HepG2 (cell line): Measurements from ENCODE around the gene SLC45A1. TPM values are rescaled to one million over a fixed set of nuclear protein-coding genes. Genes with fewer than 3 reads are reported as not detected.

Experiments used
- ATAC-seq: fragments of 200-7000 bp; cut with Tn5 transposase; 3 replicates; pipeline ENCODE4 v1.9.1; 2020; ENCODE audit warnings: mild to moderate bottlenecking, moderate library complexity
- BruUV-seq: library from RNA; stranded (reverse); fragments of 400-500 nt; replicated peaks from 2 replicates; lab custom pipeline; 2021; lab: Mats Ljungman, UMichigan
- CTCF ChIA-PET: fragments of 300-600 bp; formaldehyde crosslinking; extraction: SDS; loops from one replicate; lab custom pipeline; 2021; ENCODE audit warnings: low total read pairs, inconsistent platforms, low intra/inter-chr PET ratio; lab: Yijun Ruan, JAX
- POLR2A ChIA-PET: fragments of 350-600 bp; sonication (Branson Sonifier 250); formaldehyde crosslinking; loops from one replicate; lab custom pipeline; 2020; ENCODE audit warnings: antibody characterized with exemption, inconsistent platforms; lab: Yijun Ruan, JAX
- DNase-seq: peaks from one replicate; pipeline ENCODE4 v3.0.0-alpha.2; 2015; ENCODE audit warnings: low spot score
- FAIRE-seq: peaks from 3 replicates; lab custom pipeline; 2011; peaks lifted over from hg19 to GRCh38; lab: Jason Lieb, UNC
- H2AFZ ChIP-seq: one replicate; pipeline ENCODE4 v1.6.1; 2011; ENCODE audit warnings: low read length, inconsistent platforms
- H3K27ac ChIP-seq: fragments of 300-600 bp; 3 replicates; pipeline ENCODE4 v1.8.0; 2011; ENCODE audit warnings: mixed run types, mild to moderate bottlenecking, mixed read lengths, low read length, inconsistent platforms; ENCODE audit not compliant: insufficient read depth; ENCODE audit errors: extremely low read length
- H3K27me3 ChIP-seq, 2 experiments: fragments of 200-600 bp in 1 of 2; 2 replicates in 1 of 2; 3 replicates in 1 of 2; pipeline versions ENCODE4 v1.6.0 to v1.8.0; 2011; ENCODE audit warnings: low read length in 2 of 2, mild to moderate bottlenecking in 2 of 2, moderate library complexity in 2 of 2, inconsistent platforms in 1 of 2; ENCODE audit not compliant: insufficient read depth in 2 of 2, control insufficient read depth in 1 of 2
- H3K36me3 ChIP-seq, 2 experiments: fragments of 200-600 bp in 1 of 2; replicated peaks in 1 of 2; 2 replicates in 1 of 2; 3 replicates in 1 of 2; pipeline versions ENCODE4 v1.5.1 to v1.8.0; 2011; ENCODE audit warnings: low read length in 2 of 2, inconsistent platforms in 1 of 2; ENCODE audit not compliant: insufficient read depth in 2 of 2, control insufficient read depth in 1 of 2
- H3K4me1 ChIP-seq: 2 replicates; pipeline ENCODE4 v1.5.1; 2012; ENCODE audit warnings: low read length, inconsistent platforms; ENCODE audit not compliant: insufficient read depth
- H3K4me2 ChIP-seq: 2 replicates; pipeline ENCODE4 v1.6.0; 2011; ENCODE audit warnings: low read depth, low read length, inconsistent platforms
- H3K4me3 ChIP-seq, 3 experiments: fragments of 200-600 bp in 1 of 3; sonication (generic), shearing (Covaris generic) in 1 of 3; replicated peaks in 1 of 3; 2 replicates each; pipeline ENCODE4 v1.5.1; 2011 to 2016; ENCODE audit warnings: low read length in 3 of 3, inconsistent platforms in 2 of 3, low read depth in 2 of 3, mild to moderate bottlenecking in 2 of 3, control low read depth in 1 of 3, mixed read lengths in 1 of 3; ENCODE audit not compliant: insufficient read depth in 1 of 3
- H3K79me2 ChIP-seq: one replicate; pipeline ENCODE4 v1.6.1; 2011; ENCODE audit warnings: low read length, inconsistent platforms; ENCODE audit not compliant: insufficient read depth
- H3K9ac ChIP-seq: 2 replicates; pipeline ENCODE4 v1.6.0; 2011; ENCODE audit warnings: mild to moderate bottlenecking, low read depth, low read length, inconsistent platforms; ENCODE audit not compliant: insufficient read depth
- H3K9me3 ChIP-seq: 2 replicates; pipeline ENCODE4 v1.5.1; 2012; ENCODE audit warnings: mild to moderate bottlenecking, low read length
- H4K20me1 ChIP-seq: 2 replicates; pipeline ENCODE4 v1.6.0; 2011; ENCODE audit warnings: inconsistent platforms, mild to moderate bottlenecking, low read length, moderate library complexity; ENCODE audit not compliant: insufficient read depth
- ONECUT2 ChIP-seq: sonication (generic); formaldehyde crosslinking; IDR thresholded peaks from 2 replicates; pipeline ENCODE4 v1.4.0; 2020; ENCODE audit warnings: missing genetic modification reagents
- RNF2 ChIP-seq: fragments of 450-650 bp; conservative IDR thresholded peaks from 2 replicates; pipeline ENCODE4 v1.6.1; 2016; ENCODE audit warnings: low read depth
- SIN3A ChIP-seq: IDR thresholded peaks from 2 replicates; pipeline ENCODE4 v1.6.1; 2011; ENCODE audit warnings: low read depth, mild to moderate bottlenecking, control low read depth, low read length, borderline replicate concordance
- TARDBP ChIP-seq: sonication (generic); formaldehyde crosslinking; IDR thresholded peaks from 2 replicates; pipeline ENCODE4 v1.8.0; 2022; ENCODE audit warnings: mild to moderate bottlenecking, missing genetic modification reagents
- ZBTB8A ChIP-seq: sonication (generic); formaldehyde crosslinking; IDR thresholded peaks from 2 replicates; pipeline ENCODE4 v1.4.0; 2020; ENCODE audit warnings: mild to moderate bottlenecking, low read depth, missing genetic modification reagents, borderline replicate concordance
- ZNF296 ChIP-seq: sonication (generic); formaldehyde crosslinking; conservative IDR thresholded peaks from 2 replicates; pipeline ENCODE4 v1.5.0; 2020; ENCODE audit warnings: mild to moderate bottlenecking, missing genetic modification reagents
- ZNF674 ChIP-seq: sonication (generic); formaldehyde crosslinking; IDR thresholded peaks from 2 replicates; pipeline ENCODE4 v1.5.0; 2020; ENCODE audit warnings: low read depth, mild to moderate bottlenecking, missing genetic modification reagents
- ZNF7 ChIP-seq: IDR thresholded peaks from 2 replicates; pipeline ENCODE4 v1.6.1; 2016; ENCODE audit warnings: missing biosample characterization, missing genetic modification reagents
- WGBS: methylation state at CpG from one replicate; pipeline ENCODE4 v1.1.6; 2017; ENCODE audit warnings: low lambda C conversion rate; 5-methylcytosine and 5-hydroxymethylcytosine counted together
- in situ Hi-C: cut with HindIII; loops from 2 replicates; pipeline ENCODE4 v1.10.0; 2017; ENCODE audit warnings: low pct_unique_long_range_greater_than_20kb; ENCODE audit not compliant: extremely low pct_ligation_motif_present
- intact Hi-C: fragments of 100-400 bp; cut with micrococcal nuclease; formaldehyde crosslinking; loops from one replicate; pipeline ENCODE4 v1.10.0; 2022; ENCODE audit not compliant: unreplicated experiment
- polyA plus RNA-seq, 8 experiments: library from polyadenylated mRNA; depleted of rRNA in 3 of 8; stranded (reverse) in 7 of 8; unstranded in 1 of 8; fragments of >200 nt; fragmentation: Illumina TruSeq in 4 of 8; extraction: Trizol in 4 of 8; gene quantifications; 2 replicates each; pipeline versions ENCODE4 v1.2.1 to v1.2.3, GENCODE V29; 2011 to 2016; ENCODE audit warnings: low read depth in 4 of 8, missing spikeins in 1 of 8, mixed read lengths in 1 of 8; ENCODE audit not compliant: insufficient read depth in 1 of 8
- total RNA-seq, 5 experiments: library from RNA; depleted of rRNA; stranded (reverse); fragments of >200 nt; fragmentation: Illumina TruSeq; extraction: Trizol; gene quantifications; 2 replicates each; pipeline ENCODE4 v1.2.3, GENCODE V29; 2016; ENCODE audit warnings: low read depth in 1 of 5
- TF ChIP-seq, protein P1 (sequence below), 2 experiments: fragments of 450-650 bp in 1 of 2; sonication (generic) in 1 of 2; formaldehyde crosslinking; IDR thresholded peaks; 2 replicates each; pipeline versions ENCODE4 v1.5.0 to v1.8.0; 2020 to 2022; ENCODE audit warnings: mild to moderate bottlenecking in 1 of 2, missing genetic modification reagents in 1 of 2
- TF ChIP-seq, protein P2 (sequence below): fragments of 450-650 bp; IDR thresholded peaks from 2 replicates; pipeline ENCODE4 v1.6.1; 2017
- TF ChIP-seq, protein P3 (sequence below): sonication (generic); formaldehyde crosslinking; IDR thresholded peaks from 2 replicates; pipeline ENCODE4 v1.8.1; 2023; ENCODE audit warnings: missing genetic modification reagents, inconsistent platforms, borderline replicate concordance
- TF ChIP-seq, protein P4 (sequence below): sonication (generic); formaldehyde crosslinking; IDR thresholded peaks from 2 replicates; pipeline ENCODE4 v1.4.0; 2020; ENCODE audit warnings: missing genetic modification reagents
- TF ChIP-seq, protein P5 (sequence below): sonication (generic); formaldehyde crosslinking; IDR thresholded peaks from 2 replicates; pipeline ENCODE4 v1.5.1; 2020; ENCODE audit warnings: missing genetic modification reagents, mild to moderate bottlenecking, borderline replicate concordance

Gene SLC45A1
- total and polyA plus RNA-seq, 2 of the 13 experiments (the other 11 are each of a cell fraction or from before 2014, with no cell fraction given), result not detected

DNA sequence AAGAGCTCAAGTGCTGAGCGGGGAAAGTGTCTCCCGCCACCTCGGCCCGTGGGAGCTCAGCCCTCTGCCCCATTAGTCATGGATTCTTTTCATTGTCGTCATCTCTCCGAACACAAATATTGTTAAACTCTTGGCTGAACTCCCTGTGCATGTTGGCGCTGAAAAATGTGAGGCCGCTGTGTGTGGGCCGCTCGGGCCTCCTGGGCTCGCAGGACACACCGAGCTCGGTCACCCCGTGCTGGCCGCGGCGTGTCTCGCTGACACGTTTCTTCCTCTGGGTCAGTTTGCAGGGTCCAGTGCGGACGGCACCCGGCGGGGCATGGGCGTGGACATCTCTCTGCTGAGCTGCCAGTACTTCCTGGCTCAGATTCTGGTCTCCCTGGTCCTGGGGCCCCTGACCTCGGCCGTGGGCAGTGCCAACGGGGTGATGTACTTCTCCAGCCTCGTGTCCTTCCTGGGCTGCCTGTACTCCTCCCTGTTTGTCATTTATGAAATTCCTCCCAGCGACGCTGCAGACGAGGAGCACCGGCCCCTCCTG lies 25.6 kb downstream of the SLC45A1 start (continued):
- TF ChIP-seq ZNF296, result peak; percentile 54; the same call in 1 of the 2 replicates
- TF ChIP-seq SIN3A, result no peak
- TF ChIP-seq, protein P1, sequence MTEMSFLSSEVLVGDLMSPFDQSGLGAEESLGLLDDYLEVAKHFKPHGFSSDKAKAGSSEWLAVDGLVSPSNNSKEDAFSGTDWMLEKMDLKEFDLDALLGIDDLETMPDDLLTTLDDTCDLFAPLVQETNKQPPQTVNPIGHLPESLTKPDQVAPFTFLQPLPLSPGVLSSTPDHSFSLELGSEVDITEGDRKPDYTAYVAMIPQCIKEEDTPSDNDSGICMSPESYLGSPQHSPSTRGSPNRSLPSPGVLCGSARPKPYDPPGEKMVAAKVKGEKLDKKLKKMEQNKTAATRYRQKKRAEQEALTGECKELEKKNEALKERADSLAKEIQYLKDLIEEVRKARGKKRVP (CRISPR knock-in tag; IDR thresholded peaks at IDR 0.05), result 0 out of 4 replicates have a peak, but pooled peaks of 1 of the 2 experiments have one; percentile 43
- TF ChIP-seq ZNF674 (CRISPR knock-in tag), result no peak
- TF ChIP-seq ZNF7 (CRISPR knock-in tag), result no peak
- TF ChIP-seq RNF2, result peak; percentile 65; the same call in 1 of the 2 replicates

DNA sequence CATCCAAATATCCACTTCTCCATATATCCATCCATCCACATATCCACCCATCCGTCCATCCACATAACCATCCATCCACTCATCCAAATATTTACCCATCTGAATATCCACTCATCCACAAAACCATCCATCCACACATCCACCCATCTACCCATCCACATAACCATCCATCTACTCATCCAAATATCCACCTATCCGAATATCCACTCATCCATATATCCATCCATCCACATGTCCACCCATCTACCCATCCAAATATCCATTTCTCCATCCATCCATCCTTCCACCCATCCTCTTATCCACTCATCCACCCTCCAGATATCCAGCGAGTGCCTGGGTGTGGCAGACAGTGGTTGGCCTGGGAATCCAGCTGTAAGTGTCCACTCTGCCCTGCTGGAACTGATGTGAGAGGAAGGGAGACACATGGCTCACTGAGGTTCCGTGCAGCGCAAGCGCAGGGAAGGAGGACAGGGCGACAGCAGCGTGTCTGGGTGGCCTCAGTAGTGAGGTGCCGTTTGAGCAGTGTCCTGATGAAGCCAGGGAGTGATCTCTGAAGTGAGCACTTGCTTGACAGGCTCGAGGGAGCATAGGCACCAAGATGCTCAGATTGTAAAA lies 27.1 kb downstream of the SLC45A1 start:
- no peaks in the 10 kb centered on the region for H4K20me1 ChIP-seq
- ChIA-PET CTCF (no interaction called here), POLR2A (no interaction called here)
- H3K9me3 ChIP-seq, result no peaks in the 10 kb centered on the region
- FAIRE-seq (no peak), DNase-seq (no peak), ATAC-seq (no peak)
- WGBS, result 50% methylated on average over 9 of the region's 10 CpGs
- no peak overlapping the region for H3K4me3 ChIP-seq
- intact Hi-C loops (no loop called here), in situ Hi-C loops (loop anchor here (5.0 kb wide), 1 partner anchor 363 kb away; no protein-coding TSS in a partner anchor)
- TF ChIP-seq, protein P2, sequence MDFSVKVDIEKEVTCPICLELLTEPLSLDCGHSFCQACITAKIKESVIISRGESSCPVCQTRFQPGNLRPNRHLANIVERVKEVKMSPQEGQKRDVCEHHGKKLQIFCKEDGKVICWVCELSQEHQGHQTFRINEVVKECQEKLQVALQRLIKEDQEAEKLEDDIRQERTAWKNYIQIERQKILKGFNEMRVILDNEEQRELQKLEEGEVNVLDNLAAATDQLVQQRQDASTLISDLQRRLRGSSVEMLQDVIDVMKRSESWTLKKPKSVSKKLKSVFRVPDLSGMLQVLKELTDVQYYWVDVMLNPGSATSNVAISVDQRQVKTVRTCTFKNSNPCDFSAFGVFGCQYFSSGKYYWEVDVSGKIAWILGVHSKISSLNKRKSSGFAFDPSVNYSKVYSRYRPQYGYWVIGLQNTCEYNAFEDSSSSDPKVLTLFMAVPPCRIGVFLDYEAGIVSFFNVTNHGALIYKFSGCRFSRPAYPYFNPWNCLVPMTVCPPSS, result no peak
- TF ChIP-seq TARDBP (no peak), ZBTB8A (no peak), ONECUT2 (CRISPR knock-in tag) (no peak)
- TF ChIP-seq, protein P3, sequence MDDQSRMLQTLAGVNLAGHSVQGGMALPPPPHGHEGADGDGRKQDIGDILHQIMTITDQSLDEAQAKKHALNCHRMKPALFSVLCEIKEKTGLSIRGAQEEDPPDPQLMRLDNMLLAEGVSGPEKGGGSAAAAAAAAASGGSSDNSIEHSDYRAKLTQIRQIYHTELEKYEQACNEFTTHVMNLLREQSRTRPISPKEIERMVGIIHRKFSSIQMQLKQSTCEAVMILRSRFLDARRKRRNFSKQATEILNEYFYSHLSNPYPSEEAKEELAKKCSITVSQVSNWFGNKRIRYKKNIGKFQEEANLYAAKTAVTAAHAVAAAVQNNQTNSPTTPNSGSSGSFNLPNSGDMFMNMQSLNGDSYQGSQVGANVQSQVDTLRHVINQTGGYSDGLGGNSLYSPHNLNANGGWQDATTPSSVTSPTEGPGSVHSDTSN (CRISPR knock-in tag), result no peak
- TF ChIP-seq, protein P4, sequence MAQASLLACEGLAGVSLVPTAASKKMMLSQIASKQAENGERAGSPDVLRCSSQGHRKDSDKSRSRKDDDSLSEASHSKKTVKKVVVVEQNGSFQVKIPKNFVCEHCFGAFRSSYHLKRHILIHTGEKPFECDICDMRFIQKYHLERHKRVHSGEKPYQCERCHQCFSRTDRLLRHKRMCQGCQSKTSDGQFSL (CRISPR knock-in tag), result no peak
- TF ChIP-seq, protein P5, sequence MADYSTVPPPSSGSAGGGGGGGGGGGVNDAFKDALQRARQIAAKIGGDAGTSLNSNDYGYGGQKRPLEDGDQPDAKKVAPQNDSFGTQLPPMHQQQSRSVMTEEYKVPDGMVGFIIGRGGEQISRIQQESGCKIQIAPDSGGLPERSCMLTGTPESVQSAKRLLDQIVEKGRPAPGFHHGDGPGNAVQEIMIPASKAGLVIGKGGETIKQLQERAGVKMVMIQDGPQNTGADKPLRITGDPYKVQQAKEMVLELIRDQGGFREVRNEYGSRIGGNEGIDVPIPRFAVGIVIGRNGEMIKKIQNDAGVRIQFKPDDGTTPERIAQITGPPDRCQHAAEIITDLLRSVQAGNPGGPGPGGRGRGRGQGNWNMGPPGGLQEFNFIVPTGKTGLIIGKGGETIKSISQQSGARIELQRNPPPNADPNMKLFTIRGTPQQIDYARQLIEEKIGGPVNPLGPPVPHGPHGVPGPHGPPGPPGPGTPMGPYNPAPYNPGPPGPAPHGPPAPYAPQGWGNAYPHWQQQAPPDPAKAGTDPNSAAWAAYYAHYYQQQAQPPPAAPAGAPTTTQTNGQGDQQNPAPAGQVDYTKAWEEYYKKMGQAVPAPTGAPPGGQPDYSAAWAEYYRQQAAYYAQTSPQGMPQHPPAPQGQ (CRISPR knock-in tag), result no peak
- BruUV-seq, result no TSS peak
- H3K4me1 ChIP-seq, result peaks cover 52% of the 10 kb centered on the region
- H3K4me2 ChIP-seq, result no peak overlapping the region
- no peak overlapping the region for H3K9ac ChIP-seq
- no peak overlapping the region for H2AFZ ChIP-seq
- H3K27ac ChIP-seq, result no peak overlapping the region
- no peaks in the 10 kb centered on the region for H3K79me2 ChIP-seq
- H3K36me3 ChIP-seq, result no peaks in the 10 kb centered on the region
- peaks cover 1 to 37% of the 10 kb centered on the region in 2 experiments; a peak in 4 of 5 replicates for H3K27me3 ChIP-seq
